Measurements from ENCODE around the gene MYBPHL.

The MYBPHL gene

DNA sequence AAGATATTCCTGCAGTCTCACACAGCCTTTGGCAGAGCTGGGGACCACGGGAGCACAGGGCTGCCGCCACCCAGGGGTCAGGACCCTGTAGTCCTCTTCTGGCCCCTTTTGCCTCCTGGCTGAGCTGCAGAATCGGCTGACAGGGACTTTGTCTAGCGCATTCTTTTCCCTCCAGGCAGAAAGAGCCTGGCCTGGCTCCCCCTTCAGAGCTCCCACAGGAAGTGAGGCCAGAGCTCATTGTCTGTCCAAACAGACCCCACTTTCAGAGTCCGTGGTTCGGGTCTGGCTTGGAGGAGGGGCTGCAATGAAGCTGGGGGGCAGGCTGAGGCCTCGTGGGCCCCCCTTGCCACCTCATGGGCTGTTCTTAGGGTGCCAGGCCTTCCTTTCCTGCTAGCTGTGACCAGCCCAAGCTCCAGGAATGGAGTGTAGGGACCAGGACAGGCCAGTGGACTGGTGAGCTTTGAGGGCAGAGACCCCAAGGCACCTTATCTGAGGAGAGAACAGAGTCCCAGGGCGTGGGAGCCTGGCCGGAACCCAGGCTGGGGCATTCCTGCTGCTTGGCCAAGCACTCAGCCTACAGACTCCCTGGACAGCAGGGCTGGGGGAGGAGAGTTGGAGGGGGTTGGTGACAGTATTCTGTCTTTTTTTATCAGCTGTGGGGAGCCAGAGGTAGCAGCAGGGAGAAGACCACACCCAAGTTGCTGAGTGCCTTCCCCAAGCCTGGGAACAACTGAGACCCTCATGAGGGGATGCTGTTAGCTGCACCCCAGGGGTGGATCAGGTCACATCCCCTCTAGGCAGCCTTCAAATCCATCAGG is 52.8 kb downstream of the MYBPHL start:
- DNase-seq (ENCODE audit: low spot score): no peak
- in situ Hi-C loops (cut with MboI; ENCODE audit: low sequenced_read_pairs, unreplicated experiment): no loop called here
- TF ChIP-seq, protein P1, sequence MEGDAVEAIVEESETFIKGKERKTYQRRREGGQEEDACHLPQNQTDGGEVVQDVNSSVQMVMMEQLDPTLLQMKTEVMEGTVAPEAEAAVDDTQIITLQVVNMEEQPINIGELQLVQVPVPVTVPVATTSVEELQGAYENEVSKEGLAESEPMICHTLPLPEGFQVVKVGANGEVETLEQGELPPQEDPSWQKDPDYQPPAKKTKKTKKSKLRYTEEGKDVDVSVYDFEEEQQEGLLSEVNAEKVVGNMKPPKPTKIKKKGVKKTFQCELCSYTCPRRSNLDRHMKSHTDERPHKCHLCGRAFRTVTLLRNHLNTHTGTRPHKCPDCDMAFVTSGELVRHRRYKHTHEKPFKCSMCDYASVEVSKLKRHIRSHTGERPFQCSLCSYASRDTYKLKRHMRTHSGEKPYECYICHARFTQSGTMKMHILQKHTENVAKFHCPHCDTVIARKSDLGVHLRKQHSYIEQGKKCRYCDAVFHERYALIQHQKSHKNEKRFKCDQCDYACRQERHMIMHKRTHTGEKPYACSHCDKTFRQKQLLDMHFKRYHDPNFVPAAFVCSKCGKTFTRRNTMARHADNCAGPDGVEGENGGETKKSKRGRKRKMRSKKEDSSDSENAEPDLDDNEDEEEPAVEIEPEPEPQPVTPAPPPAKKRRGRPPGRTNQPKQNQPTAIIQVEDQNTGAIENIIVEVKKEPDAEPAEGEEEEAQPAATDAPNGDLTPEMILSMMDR (IDR thresholded peaks at IDR 0.05; ENCODE audit: borderline replicate concordance, control extremely low read depth, extremely low read depth, insufficient read depth, missing control alignments): no peak

DNA sequence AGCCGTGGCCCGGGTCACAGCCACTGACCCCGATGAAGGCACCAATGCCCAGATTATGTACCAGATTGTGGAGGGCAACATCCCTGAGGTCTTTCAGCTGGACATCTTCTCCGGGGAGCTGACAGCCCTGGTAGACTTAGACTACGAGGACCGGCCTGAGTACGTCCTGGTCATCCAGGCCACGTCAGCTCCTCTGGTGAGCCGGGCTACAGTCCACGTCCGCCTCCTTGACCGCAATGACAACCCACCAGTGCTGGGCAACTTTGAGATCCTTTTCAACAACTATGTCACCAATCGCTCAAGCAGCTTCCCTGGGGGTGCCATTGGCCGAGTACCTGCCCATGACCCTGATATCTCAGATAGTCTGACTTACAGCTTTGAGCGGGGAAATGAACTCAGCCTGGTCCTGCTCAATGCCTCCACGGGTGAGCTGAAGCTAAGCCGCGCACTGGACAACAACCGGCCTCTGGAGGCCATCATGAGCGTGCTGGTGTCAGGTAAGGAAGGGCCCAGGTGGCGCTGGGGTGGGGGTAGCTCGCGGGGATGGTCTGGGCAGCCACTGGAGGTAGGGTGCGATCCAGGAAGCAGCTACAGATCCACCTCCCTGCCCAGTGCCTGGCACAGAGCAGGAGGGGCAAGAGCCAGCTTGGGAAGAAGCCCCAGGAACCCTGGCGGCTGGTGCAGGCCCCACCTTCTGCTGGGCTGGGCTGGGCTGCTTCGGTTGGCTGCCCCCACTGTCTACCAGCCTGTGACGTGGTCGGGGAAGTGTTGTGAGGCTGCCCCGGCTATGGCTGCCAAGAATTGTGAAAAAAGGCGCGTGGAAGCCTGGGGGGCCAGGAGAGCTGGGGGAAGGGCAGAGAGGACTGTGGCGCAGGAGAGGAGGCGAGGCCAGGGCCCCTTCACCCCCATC is 53.7 kb downstream of the MYBPHL start:
- TF ChIP-seq, protein P1 (IDR thresholded peaks at IDR 0.05; ENCODE audit: borderline replicate concordance, control extremely low read depth, extremely low read depth, insufficient read depth, missing control alignments): no peak

DNA sequence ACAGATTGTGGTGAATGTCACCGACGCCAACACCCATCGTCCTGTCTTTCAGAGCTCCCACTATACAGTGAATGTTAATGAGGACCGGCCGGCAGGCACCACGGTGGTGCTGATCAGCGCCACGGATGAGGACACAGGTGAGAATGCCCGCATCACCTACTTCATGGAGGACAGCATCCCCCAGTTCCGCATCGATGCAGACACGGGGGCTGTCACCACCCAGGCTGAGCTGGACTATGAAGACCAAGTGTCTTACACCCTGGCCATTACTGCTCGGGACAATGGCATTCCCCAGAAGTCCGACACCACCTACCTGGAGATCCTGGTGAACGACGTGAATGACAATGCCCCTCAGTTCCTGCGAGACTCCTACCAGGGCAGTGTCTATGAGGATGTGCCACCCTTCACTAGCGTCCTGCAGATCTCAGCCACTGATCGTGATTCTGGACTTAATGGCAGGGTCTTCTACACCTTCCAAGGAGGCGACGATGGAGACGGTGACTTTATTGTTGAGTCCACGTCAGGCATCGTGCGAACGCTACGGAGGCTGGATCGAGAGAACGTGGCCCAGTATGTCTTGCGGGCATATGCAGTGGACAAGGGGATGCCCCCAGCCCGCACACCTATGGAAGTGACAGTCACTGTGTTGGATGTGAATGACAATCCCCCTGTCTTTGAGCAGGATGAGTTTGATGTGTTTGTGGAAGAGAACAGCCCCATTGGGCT is 54.5 kb downstream of the MYBPHL start:
- in situ Hi-C loops (cut with MboI; ENCODE audit: low sequenced_read_pairs, unreplicated experiment): no loop called here
- TF ChIP-seq, protein P1 (IDR thresholded peaks at IDR 0.05; ENCODE audit: borderline replicate concordance, control extremely low read depth, extremely low read depth, insufficient read depth, missing control alignments): no peak

More for the DNA sequence above, 53.7 kb downstream of the MYBPHL start:
- in situ Hi-C loops (cut with MboI; ENCODE audit: low sequenced_read_pairs, unreplicated experiment): no loop called here
- no peak for DNase-seq (ENCODE audit: low spot score)

DNA sequence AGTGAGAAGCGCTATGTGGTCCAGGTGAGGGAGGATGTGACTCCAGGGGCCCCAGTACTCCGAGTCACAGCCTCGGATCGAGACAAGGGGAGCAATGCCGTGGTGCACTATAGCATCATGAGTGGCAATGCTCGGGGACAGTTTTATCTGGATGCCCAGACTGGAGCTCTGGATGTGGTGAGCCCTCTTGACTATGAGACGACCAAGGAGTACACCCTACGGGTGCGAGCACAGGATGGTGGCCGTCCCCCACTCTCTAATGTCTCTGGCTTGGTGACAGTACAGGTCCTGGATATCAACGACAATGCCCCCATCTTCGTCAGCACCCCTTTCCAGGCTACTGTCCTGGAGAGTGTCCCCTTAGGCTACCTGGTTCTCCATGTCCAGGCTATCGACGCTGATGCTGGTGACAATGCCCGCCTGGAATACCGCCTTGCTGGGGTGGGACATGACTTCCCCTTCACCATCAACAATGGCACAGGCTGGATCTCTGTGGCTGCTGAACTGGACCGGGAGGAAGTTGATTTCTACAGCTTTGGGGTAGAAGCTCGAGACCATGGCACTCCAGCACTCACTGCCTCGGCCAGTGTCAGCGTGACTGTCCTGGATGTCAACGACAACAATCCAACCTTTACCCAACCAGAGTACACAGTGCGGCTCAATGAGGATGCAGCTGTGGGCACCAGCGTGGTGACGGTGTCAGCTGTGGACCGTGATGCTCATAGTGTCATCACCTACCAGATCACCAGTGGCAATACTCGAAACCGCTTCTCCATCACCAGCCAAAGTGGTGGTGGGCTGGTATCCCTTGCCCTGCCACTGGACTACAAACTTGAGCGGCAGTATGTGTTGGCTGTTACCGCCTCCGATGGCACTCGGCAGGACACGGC is 55.3 kb downstream of the MYBPHL start:
- in situ Hi-C loops (cut with MboI; ENCODE audit: low sequenced_read_pairs, unreplicated experiment): no loop called here
- TF ChIP-seq, protein P1 (IDR thresholded peaks at IDR 0.05; ENCODE audit: borderline replicate concordance, control extremely low read depth, extremely low read depth, insufficient read depth, missing control alignments): no peak
- no peak for DNase-seq (ENCODE audit: low spot score)

More for the DNA sequence above, 54.5 kb downstream of the MYBPHL start:
- no peak for DNase-seq (ENCODE audit: low spot score)

DNA sequence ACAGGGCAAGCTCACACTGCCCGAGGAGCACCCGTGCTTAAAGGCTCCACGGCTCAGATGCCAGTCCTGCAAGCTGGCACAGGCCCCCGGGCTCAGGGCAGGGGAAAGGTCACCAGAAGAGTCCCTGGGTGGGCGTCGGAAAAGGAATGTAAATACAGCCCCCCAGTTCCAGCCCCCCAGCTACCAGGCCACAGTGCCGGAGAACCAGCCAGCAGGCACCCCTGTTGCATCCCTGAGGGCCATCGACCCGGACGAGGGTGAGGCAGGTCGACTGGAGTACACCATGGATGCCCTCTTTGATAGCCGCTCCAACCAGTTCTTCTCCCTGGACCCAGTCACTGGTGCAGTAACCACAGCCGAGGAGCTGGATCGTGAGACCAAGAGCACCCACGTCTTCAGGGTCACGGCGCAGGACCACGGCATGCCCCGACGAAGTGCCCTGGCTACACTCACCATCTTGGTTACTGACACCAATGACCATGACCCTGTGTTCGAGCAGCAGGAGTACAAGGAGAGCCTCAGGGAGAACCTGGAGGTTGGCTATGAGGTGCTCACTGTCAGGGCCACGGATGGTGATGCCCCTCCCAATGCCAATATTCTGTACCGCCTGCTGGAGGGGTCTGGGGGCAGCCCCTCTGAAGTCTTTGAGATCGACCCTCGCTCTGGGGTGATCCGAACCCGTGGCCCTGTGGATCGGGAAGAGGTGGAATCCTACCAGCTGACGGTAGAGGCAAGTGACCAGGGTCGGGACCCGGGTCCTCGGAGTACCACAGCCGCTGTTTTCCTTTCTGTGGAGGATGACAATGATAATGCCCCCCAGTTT is 56.1 kb downstream of the MYBPHL start:
- TF ChIP-seq, protein P1 (IDR thresholded peaks at IDR 0.05; ENCODE audit: borderline replicate concordance, control extremely low read depth, extremely low read depth, insufficient read depth, missing control alignments): no peak
- in situ Hi-C loops (cut with MboI; ENCODE audit: low sequenced_read_pairs, unreplicated experiment): no loop called here
- DNase-seq (ENCODE audit: low spot score): no peak

Measured in GM13976 (cell line).